GM12878 (cell line): Measurements from ENCODE around the gene DLG4. TPM values are rescaled to one million over a fixed set of nuclear protein-coding genes. Genes with fewer than 3 reads are reported as not detected.

Experiments used
- ATF7 ChIP-seq: fragments of 450-650 bp; IDR thresholded peaks from 2 replicates; pipeline ENCODE4 v1.6.1; 2016; ENCODE audit warnings: low read depth, mild to moderate bottlenecking
- BCL3 ChIP-seq: IDR thresholded peaks from 2 replicates; pipeline ENCODE4 v1.6.1; 2011; ENCODE audit warnings: borderline replicate concordance, low read depth, mild to moderate bottlenecking, moderate library complexity, low read length; ENCODE audit not compliant: insufficient read depth, poor library complexity, severe bottlenecking
- CREM ChIP-seq: IDR thresholded peaks from 2 replicates; pipeline ENCODE4 v1.6.1; 2014; ENCODE audit warnings: antibody characterized with exemption, low read depth
- GATAD2B ChIP-seq: fragments of 450-650 bp; conservative IDR thresholded peaks from 2 replicates; pipeline ENCODE4 v1.6.1; 2017; ENCODE audit warnings: low read depth, mild to moderate bottlenecking, moderate library complexity
- HCFC1 ChIP-seq: fragments of 150-350 bp; IDR thresholded peaks from 2 replicates; pipeline ENCODE4 v1.6.1; 2014; ENCODE audit warnings: low read length
- JUNB ChIP-seq: IDR thresholded peaks from 2 replicates; pipeline ENCODE4 v1.6.1; 2016; ENCODE audit warnings: antibody characterized with exemption, mild to moderate bottlenecking
- MTA3 ChIP-seq: IDR thresholded peaks from 2 replicates; pipeline ENCODE4 v1.6.1; 2012; ENCODE audit warnings: low read length, inconsistent platforms, borderline replicate concordance
- MYC ChIP-seq: IDR thresholded peaks from 2 replicates; pipeline ENCODE4 v1.6.1; 2011; ENCODE audit warnings: mild to moderate bottlenecking, low read length, moderate library complexity, inconsistent platforms; ENCODE audit not compliant: insufficient read depth, insufficient replicate concordance, insufficient read length, severe bottlenecking
- PML ChIP-seq: IDR thresholded peaks from 2 replicates; pipeline ENCODE4 v1.6.1; 2012; ENCODE audit warnings: low read length, inconsistent platforms
- RFX5 ChIP-seq: IDR thresholded peaks from 2 replicates; pipeline ENCODE4 v1.6.1; 2011; ENCODE audit warnings: low read depth, low read length, improper control_type of control experiment
- SMARCA5 ChIP-seq: fragments of 450-650 bp; IDR thresholded peaks from 2 replicates; pipeline ENCODE4 v1.6.1; 2017; ENCODE audit warnings: mild to moderate bottlenecking
- SMC3 ChIP-seq: IDR thresholded peaks from 2 replicates; pipeline ENCODE4 v1.6.1; 2011; ENCODE audit warnings: low read length, improper control_type of control experiment, borderline replicate concordance
- SREBF2 ChIP-seq: IDR thresholded peaks from 2 replicates; pipeline ENCODE4 v1.6.1; 2012; ENCODE audit warnings: mild to moderate bottlenecking, low read length
- SUPT20H ChIP-seq: IDR thresholded peaks from 2 replicates; pipeline ENCODE4 v1.6.1; 2011; ENCODE audit warnings: low read depth, mild to moderate bottlenecking, low read length, moderate library complexity, borderline replicate concordance; ENCODE audit not compliant: control insufficient read depth
- TAF1 ChIP-seq: IDR thresholded peaks from 2 replicates; pipeline ENCODE4 v1.6.1; 2011; ENCODE audit warnings: mild to moderate bottlenecking, low read depth, low read length, borderline replicate concordance
- YY1 ChIP-seq: IDR thresholded peaks from 2 replicates; pipeline ENCODE4 v1.6.1; 2011; ENCODE audit warnings: low read depth, mild to moderate bottlenecking, low read length
- ZNF217 ChIP-seq: fragments of 450-650 bp; IDR thresholded peaks from 2 replicates; pipeline ENCODE4 v1.6.1; 2017; ENCODE audit warnings: antibody characterized with exemption, mild to moderate bottlenecking
- ZNF274 ChIP-seq: IDR thresholded peaks from one replicate; pipeline ENCODE4 v1.8.0; 2011; ENCODE audit not compliant: insufficient read length, insufficient read depth
- ZNF622 ChIP-seq: fragments of 450-650 bp; IDR thresholded peaks from 2 replicates; pipeline ENCODE4 v1.6.1; 2017; ENCODE audit warnings: mild to moderate bottlenecking, inconsistent platforms
- polyA plus RNA-seq, 11 experiments: library from polyadenylated mRNA; depleted of rRNA in 4 of 11; unstranded in 6 of 11; stranded (reverse) in 5 of 11; fragments of >200 nt; fragmentation: Nextera tagmentation in 4 of 11; fragmentation: Illumina TruSeq in 1 of 11; extraction: Ambion mirVana in 4 of 11; extraction: Trizol in 1 of 11; gene quantifications; 1 replicate in 1 of 11; 2 replicates in 10 of 11; pipeline versions ENCODE4 v1.2.1 to v1.2.3, GENCODE V29; 2011 to 2016; ENCODE audit warnings: inconsistent platforms in 2 of 11, missing spikeins in 2 of 11, low read depth in 1 of 11
- total RNA-seq, 4 experiments: library from RNA; depleted of rRNA in 3 of 4; stranded (reverse); fragments of >200 nt in 3 of 4; fragmentation: Illumina TruSeq in 1 of 4; extraction: Trizol in 1 of 4; gene quantifications; 2 replicates each; pipeline versions ENCODE4 v1.2.1 to v1.2.3, GENCODE V29; 2013 to 2021
- TF ChIP-seq, protein P1 (sequence below): IDR thresholded peaks from 2 replicates; pipeline ENCODE4 v1.6.1; 2012; ENCODE audit warnings: low read depth, low read length, improper control_type of control experiment
- TF ChIP-seq, protein P2 (sequence below): IDR thresholded peaks from 2 replicates; pipeline ENCODE4 v1.6.1; 2012; ENCODE audit warnings: improper control_type of control experiment, low read depth, low read length; ENCODE audit not compliant: insufficient replicate concordance

DLG4 gene
- total and polyA plus RNA-seq, 10 of the 15 experiments (the other 5 are each of a cell fraction or from before 2014, with no cell fraction given), result 0.07 to 4.1 (median 1.3) TPM

GRCh38 chr17:7204828-7205461 lies 14.7 kb downstream of the DLG4 start (continued):
- TF ChIP-seq CREM, result peak; percentile 80
- peak; percentile 60 for TF ChIP-seq ATF7
- no peak for TF ChIP-seq SUPT20H
- TF ChIP-seq SMC3, result no peak
- no peak for TF ChIP-seq ZNF217
- peak; percentile 14; the same call in 1 of the 2 replicates for TF ChIP-seq HCFC1
- TF ChIP-seq JUNB, result no peak
- TF ChIP-seq PML, result no peak
- TF ChIP-seq, protein P1, sequence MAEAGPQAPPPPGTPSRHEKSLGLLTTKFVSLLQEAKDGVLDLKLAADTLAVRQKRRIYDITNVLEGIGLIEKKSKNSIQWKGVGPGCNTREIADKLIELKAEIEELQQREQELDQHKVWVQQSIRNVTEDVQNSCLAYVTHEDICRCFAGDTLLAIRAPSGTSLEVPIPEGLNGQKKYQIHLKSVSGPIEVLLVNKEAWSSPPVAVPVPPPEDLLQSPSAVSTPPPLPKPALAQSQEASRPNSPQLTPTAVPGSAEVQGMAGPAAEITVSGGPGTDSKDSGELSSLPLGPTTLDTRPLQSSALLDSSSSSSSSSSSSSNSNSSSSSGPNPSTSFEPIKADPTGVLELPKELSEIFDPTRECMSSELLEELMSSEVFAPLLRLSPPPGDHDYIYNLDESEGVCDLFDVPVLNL, result no peak
- TF ChIP-seq, protein P2, sequence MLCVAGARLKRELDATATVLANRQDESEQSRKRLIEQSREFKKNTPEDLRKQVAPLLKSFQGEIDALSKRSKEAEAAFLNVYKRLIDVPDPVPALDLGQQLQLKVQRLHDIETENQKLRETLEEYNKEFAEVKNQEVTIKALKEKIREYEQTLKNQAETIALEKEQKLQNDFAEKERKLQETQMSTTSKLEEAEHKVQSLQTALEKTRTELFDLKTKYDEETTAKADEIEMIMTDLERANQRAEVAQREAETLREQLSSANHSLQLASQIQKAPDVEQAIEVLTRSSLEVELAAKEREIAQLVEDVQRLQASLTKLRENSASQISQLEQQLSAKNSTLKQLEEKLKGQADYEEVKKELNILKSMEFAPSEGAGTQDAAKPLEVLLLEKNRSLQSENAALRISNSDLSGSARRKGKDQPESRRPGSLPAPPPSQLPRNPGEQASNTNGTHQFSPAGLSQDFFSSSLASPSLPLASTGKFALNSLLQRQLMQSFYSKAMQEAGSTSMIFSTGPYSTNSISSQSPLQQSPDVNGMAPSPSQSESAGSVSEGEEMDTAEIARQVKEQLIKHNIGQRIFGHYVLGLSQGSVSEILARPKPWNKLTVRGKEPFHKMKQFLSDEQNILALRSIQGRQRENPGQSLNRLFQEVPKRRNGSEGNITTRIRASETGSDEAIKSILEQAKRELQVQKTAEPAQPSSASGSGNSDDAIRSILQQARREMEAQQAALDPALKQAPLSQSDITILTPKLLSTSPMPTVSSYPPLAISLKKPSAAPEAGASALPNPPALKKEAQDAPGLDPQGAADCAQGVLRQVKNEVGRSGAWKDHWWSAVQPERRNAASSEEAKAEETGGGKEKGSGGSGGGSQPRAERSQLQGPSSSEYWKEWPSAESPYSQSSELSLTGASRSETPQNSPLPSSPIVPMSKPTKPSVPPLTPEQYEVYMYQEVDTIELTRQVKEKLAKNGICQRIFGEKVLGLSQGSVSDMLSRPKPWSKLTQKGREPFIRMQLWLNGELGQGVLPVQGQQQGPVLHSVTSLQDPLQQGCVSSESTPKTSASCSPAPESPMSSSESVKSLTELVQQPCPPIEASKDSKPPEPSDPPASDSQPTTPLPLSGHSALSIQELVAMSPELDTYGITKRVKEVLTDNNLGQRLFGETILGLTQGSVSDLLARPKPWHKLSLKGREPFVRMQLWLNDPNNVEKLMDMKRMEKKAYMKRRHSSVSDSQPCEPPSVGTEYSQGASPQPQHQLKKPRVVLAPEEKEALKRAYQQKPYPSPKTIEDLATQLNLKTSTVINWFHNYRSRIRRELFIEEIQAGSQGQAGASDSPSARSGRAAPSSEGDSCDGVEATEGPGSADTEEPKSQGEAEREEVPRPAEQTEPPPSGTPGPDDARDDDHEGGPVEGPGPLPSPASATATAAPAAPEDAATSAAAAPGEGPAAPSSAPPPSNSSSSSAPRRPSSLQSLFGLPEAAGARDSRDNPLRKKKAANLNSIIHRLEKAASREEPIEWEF, result no peak
- no peak for TF ChIP-seq ZNF274
- TF ChIP-seq TAF1, result no peak
- no peak for TF ChIP-seq YY1
- TF ChIP-seq RFX5, result peak; percentile 57; the same call in 1 of the 2 replicates
- no peak for TF ChIP-seq ZNF622
- no peak for TF ChIP-seq MTA3
- TF ChIP-seq SMARCA5, result no peak
- TF ChIP-seq SREBF2, result no peak
- TF ChIP-seq BCL3, result no peak
- TF ChIP-seq GATAD2B, result peak; percentile 47; the same call in 1 of the 2 replicates
- no peak for TF ChIP-seq MYC
